A204.1 (cell line): Measurements from ENCODE around the gene SH3D19.
"Not testable (repeated sequence)": the region's sequence is repeated elsewhere in the genome, so short reads cannot be mapped to it uniquely, and the experiment has no call there.

Experiments
- FAIRE-seq: peaks from 2 replicates; lab custom pipeline; 2012; peaks lifted over from hg19 to GRCh38; lab: Jason Lieb, UNC

The SH3D19 gene

DNA sequence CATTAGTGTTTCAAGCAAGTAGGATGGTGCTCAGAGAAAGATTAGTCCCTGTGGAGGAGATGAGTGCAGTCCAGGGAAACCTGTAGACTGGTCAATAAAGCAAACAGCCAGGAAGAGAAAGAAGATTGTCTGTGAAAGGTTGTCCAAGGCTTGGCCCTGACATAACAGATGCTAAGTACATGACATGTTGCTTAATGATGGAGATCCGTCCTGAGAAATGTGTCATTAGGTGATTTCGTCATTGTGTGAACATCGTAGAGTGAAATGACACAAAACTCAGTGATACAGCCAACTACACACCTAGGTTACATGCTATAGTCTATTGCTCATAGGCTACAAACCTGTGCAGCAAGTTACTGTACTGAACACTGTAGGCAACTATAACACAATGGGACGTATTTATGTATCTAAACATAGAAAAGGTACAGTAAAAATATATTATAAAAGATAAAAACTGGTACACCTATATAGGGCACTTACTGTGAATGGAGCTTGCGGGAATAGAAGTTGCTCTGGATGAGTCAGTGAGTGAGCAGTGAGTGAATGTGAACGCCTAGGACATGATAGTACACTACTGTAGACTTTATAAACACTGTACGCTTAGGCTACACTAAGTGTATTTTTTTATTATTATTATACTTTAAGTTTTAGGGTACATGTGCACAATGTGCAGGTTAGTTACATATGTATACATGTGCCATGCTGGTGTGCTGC is 57.4 kb downstream of the SH3D19 start:
- no peak for FAIRE-seq

- no peak for FAIRE-seq
Measured at GRCh38 chr4:151267104-151267503, 58.3 kb downstream of the SH3D19 start.

- FAIRE-seq = no peak
Measured at GRCh38 chr4:151266497-151266896, 58.9 kb downstream of the SH3D19 start.

DNA sequence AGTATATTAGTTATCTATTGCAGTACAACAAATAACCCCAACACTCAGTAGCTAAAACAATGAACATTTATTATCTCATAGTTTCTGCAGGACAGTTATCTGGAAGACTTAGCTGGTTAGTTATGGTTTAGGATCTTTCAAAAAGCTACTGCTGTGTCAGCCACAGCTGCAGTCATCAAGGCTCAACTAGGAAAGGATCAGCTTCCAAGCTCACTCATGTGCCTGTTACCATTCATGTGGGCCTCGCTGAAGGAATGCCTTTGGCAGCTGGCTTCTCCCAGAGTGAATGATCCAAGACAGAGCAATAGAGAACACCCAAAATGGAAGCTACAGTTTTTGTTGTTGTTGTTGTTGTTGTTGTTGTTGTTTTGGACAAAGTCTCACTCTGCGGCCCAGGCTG is 62.0 kb downstream of the SH3D19 start:
- no peak for FAIRE-seq

GRCh38 chr4:151260526-151260925 is 64.9 kb downstream of the SH3D19 start:
- no peak for FAIRE-seq

DNA sequence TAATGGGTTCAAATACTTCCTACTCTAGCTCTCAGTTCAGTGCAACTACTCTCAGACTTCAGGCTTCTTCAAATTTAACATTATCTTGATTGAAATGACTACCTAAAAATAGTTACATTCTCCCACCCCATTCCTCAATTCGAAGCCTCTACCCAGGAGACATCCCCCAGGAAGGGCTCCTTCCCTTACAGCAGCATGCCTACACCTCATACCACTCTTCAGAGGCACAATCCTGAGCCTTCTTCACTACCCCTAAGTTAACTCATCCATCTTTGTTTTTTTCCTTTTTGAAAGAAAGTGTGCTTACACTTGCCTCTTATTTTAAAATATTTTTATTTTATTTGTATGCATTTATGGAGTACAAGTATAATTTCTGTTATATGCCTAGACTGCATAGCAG is 65.7 kb downstream of the SH3D19 start:
- no peak for FAIRE-seq

- no peak for FAIRE-seq
Measured at GRCh38 chr4:151257704-151258103, 67.7 kb downstream of the SH3D19 start.

- FAIRE-seq = no peak
Measured at GRCh38 chr4:151256134-151256533, 69.3 kb downstream of the SH3D19 start.

GRCh38 chr4:151255680-151256079 is 69.7 kb downstream of the SH3D19 start:
- FAIRE-seq = not testable (repeated sequence)

DNA sequence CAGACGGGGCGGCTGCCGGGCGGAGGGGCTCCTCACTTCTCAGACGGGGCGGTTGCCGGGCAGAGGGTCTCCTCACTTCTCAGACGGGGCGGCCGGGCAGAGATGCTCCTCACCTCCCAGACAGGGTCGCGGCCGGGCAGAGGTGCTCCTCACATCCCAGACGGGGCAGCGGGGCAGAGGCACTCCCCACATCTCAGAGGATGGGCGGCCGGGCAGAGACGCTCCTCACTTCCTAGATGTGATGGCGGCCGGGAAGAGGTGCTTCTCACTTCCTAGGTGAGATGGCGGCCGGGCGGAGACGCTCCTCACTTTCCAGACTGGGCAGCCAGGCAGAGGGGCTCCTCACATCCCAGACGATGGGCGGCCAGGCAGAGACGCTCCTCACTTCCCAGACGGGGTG is 70.2 kb downstream of the SH3D19 start:
- not testable (repeated sequence) for FAIRE-seq

DNA sequence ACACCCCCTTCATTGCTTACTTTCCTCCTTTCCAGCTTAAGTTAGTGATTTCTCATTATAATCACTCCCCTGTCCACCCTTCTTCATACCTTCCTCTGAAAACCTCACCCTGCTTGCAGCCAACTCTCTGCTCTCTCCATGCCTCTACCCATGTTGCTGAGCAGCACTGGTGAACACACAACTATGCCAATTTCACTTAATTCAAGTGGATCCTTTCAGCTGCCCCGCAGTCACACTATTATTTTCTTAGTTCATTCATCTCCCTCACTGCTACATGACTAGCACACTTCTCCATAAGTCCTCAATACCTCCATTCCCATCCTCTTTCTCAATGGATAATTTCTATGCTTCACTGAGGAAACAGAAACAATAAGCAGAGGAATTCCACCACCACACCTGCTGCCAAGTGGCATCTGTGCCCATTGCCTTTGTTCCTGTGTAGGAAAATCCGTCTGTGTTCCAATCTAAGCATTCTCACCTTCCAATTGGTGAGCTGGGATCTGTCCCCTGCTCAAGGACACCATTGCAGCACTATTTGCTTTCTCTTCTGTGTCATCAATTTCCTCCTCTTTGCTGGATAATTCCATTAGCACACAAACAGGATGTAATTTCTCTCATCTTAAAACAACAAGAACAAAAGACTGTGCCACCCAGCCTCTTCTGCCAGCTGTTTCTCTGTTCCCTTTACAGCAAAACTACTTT is 73.7 kb downstream of the SH3D19 start:
- no peak for FAIRE-seq

DNA sequence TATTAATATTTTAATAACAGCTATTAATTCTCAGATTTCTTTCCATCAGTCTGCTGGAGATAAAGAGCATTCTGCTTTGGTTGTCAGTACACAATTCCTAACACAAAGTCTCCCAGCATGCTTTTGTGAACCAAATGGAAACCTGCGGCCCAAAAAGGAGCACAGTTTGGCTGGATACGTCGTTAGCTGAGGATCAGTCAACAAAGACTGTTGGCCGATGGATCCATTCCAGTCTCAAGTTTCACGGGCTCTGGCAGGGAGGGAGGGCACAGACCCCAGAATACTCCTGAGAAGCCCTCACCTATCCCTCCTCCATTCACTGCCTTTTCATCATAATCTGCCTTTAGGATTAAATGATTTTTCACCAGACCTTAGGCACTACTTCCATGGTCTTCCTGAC is 74.7 kb downstream of the SH3D19 start:
- FAIRE-seq = no peak

- no peak for FAIRE-seq
Measured at GRCh38 chr4:151248519-151248918, 76.9 kb downstream of the SH3D19 start.

- FAIRE-seq = no peak
Measured at GRCh38 chr4:151247395-151247794, 78.0 kb downstream of the SH3D19 start.

- FAIRE-seq = no peak
Measured at GRCh38 chr4:151246742-151247141, 78.7 kb downstream of the SH3D19 start.

- no peak for FAIRE-seq
Measured at GRCh38 chr4:151242305-151242704, 83.1 kb downstream of the SH3D19 start.

DNA sequence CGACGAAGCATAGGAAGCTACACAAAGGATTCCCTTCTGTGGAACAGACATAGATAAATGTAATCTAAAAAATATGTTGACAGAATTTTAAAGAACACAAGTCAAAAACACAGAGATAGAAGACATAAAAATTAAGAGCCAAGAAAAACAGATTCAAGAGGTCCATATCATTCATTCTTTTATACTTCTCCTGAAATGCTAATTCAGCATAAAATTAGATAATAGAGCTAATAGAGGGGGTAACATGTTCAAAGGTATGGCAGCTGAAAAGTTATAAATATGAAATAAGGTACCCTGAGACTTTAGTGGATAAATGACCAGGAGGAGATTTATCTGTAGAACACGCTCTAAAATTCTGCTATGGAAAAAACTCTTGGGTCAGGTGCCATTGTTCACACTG is 85.8 kb downstream of the SH3D19 start:
- FAIRE-seq = no peak

- FAIRE-seq = no peak
Measured at GRCh38 chr4:151238477-151238876, 86.9 kb downstream of the SH3D19 start.

GRCh38 chr4:151236036-151236435 is 89.4 kb downstream of the SH3D19 start:
- no peak for FAIRE-seq

GRCh38 chr4:151235373-151235772 is 90.0 kb downstream of the SH3D19 start:
- not testable (repeated sequence) for FAIRE-seq

DNA sequence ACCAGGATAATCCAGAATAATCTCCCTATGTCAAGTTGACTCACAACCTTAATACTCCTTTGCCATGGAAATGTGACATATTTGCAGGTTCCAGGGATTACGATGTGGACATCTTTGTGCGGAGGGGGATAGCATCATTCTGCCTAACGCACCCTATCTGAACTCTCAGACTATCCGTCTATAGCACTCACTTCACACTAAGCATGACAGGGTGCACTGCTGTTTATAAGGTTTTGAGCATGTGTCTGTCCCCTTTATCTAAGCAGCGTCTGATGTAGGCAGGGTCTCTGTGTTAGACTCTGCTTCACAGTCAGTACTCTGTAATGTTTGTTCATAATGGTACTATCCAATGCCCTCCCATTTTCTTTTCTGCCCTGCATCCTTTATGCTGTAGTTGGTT is 91.8 kb downstream of the SH3D19 start:
- no peak for FAIRE-seq

DNA sequence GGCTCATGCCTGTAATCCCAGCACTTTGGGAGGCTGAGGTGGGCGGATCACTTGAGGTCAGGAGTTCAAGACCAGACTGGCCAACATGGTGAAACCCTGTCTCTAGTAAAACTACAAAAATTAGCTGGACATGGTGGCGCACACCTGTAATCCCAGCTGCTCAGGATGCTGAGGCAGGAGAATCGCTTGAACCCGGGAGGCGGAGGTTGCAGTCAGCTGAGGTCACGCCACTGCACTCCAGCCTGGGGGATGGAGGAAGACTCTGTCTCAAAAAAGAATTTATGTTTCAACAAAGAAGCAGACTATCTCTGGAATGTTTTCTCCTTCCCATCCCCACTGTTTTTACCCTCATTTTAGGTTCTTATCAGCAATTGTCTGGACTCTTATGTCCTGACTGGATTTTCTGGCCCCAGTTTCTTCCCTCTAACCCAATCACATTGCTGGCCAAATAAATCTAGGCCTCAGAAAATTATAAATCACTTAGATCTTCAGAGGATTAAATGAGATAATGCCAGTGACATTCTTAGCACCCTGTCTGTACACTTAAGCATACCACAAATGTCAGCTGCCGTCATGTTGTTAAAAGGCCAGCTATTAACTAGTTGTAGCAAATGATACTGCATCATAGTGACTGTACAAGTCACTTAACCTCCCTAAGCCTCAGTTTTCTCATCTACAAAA is 93.3 kb downstream of the SH3D19 start:
- no peak for FAIRE-seq
